ENCODE results near the gene IARS2. TPM values are rescaled to one million over a fixed set of nuclear protein-coding genes. Genes with fewer than 3 reads are reported as not detected.

The IARS2 gene
- polyA plus RNA-seq, 3 donors: 11.8 to 42.6 (median 36.8) TPM

GRCh38 chr1:220123066-220123465, 29.1 kb downstream of the IARS2 start:
- no peaks in the 10 kb centered on the region for H3K9me3 ChIP-seq (replicated peaks in 1 of 2; ENCODE audit: control insufficient read depth in 1 of 2, insufficient read depth in 1 of 2, low read length in 2 of 2)
- no peak overlapping the region for H3K4me3 ChIP-seq (replicated peaks in 1 of 3; ENCODE audit: low read depth in 2 of 3, low read length in 3 of 3)
- DNase-seq: no peak
- H3K4me1 ChIP-seq (ENCODE audit: control insufficient read depth in 1 of 2, insufficient read depth in 2 of 2, low read length in 2 of 2): peaks cover 0 to 5% of the 10 kb centered on the region in 2 donors
- no peak overlapping the region for H2AFZ ChIP-seq (ENCODE audit: insufficient read depth, low read depth, low read length, poor library complexity, severe bottlenecking)
- no peaks in the 10 kb centered on the region for H3K27me3 ChIP-seq (ENCODE audit: control insufficient read depth in 2 of 2, insufficient read depth in 2 of 2, low read length in 2 of 2)
- peaks cover 7% of the 10 kb centered on the region for H3K4me1 Mint-ChIP-seq
- H3K4me2 ChIP-seq (replicated peaks; ENCODE audit: extremely low read depth, low read length, poor library complexity, severe bottlenecking): no peak overlapping the region
- H3K27me3 Mint-ChIP-seq (ENCODE audit: low read depth in 3 of 3): peaks cover 0 to 1% (median 0%) of the 10 kb centered on the region in 3 donors
- H3K4me3 Mint-ChIP-seq: no peak overlapping the region
- peaks cover 23 to 32% of the 10 kb centered on the region in 2 donors for H3K36me3 Mint-ChIP-seq
- H3K9ac ChIP-seq (ENCODE audit: insufficient read depth, low read length, poor library complexity, severe bottlenecking): no peak overlapping the region
- no peaks in the 10 kb centered on the region for H4K20me1 ChIP-seq (ENCODE audit: insufficient read depth, low read length)
- no peak for TF ChIP-seq CTCF (IDR thresholded peaks at IDR 0.05)
- H3K36me3 ChIP-seq (replicated peaks in 1 of 2; ENCODE audit: control insufficient read depth in 1 of 2, insufficient read depth in 2 of 2, low read length in 2 of 2): peaks cover 38 to 50% of the 10 kb centered on the region in 2 donors
- H3K27ac ChIP-seq (ENCODE audit: low read depth in 1 of 2, low read length in 2 of 2): no peak overlapping the region
- intact Hi-C loops (cut with micrococcal nuclease): no loop called here
- no peak overlapping the region for H3K27ac Mint-ChIP-seq
- H3K79me2 ChIP-seq (ENCODE audit: insufficient read depth, low read length): no peaks in the 10 kb centered on the region
- peaks cover 0 to 2% (median 0%) of the 10 kb centered on the region in 7 donors for H3K9me3 Mint-ChIP-seq

- Histone ChIP-seq H3K9me3 (replicated peaks in 1 of 2; ENCODE audit: control insufficient read depth in 1 of 2, insufficient read depth in 1 of 2, low read length in 2 of 2) (no peaks in the 10 kb centered on the region), H3K4me1 (ENCODE audit: control insufficient read depth in 1 of 2, insufficient read depth in 2 of 2, low read length in 2 of 2) (peaks cover 0 to 5% of the 10 kb centered on the region in 2 donors), H4K20me1 (ENCODE audit: insufficient read depth, low read length) (no peaks in the 10 kb centered on the region), H3K9ac (ENCODE audit: insufficient read depth, low read length, poor library complexity, severe bottlenecking) (no peak overlapping the region), H3K36me3 (replicated peaks in 1 of 2; ENCODE audit: control insufficient read depth in 1 of 2, insufficient read depth in 2 of 2, low read length in 2 of 2) (peaks cover 44 to 52% of the 10 kb centered on the region in 2 donors), H2AFZ (ENCODE audit: insufficient read depth, low read depth, low read length, poor library complexity, severe bottlenecking) (no peak overlapping the region), H3K79me2 (ENCODE audit: insufficient read depth, low read length) (no peaks in the 10 kb centered on the region), H3K27ac (ENCODE audit: low read depth in 1 of 2, low read length in 2 of 2) (no peak overlapping the region), H3K27me3 (ENCODE audit: control insufficient read depth in 2 of 2, insufficient read depth in 2 of 2, low read length in 2 of 2) (no peaks in the 10 kb centered on the region), H3K4me3 (replicated peaks in 1 of 3; ENCODE audit: low read depth in 2 of 3, low read length in 3 of 3) (no peak overlapping the region), H3K4me2 (replicated peaks; ENCODE audit: extremely low read depth, low read length, poor library complexity, severe bottlenecking) (no peak overlapping the region)
- intact Hi-C loops (cut with micrococcal nuclease): no loop called here
- Mint-ChIP-seq H3K27ac (no peak overlapping the region), H3K9me3 (peaks cover 0 to 2% (median 0%) of the 10 kb centered on the region in 7 donors), H3K4me3 (no peak overlapping the region), H3K36me3 (peaks cover 26 to 38% of the 10 kb centered on the region in 2 donors), H3K27me3 (ENCODE audit: low read depth in 3 of 3) (peaks cover 0 to 1% (median 0%) of the 10 kb centered on the region in 3 donors), H3K4me1 (peaks cover 7% of the 10 kb centered on the region)
- TF ChIP-seq CTCF (IDR thresholded peaks at IDR 0.05): no peak
- no peak for DNase-seq
Measured at GRCh38 chr1:220123889-220124288, 30.0 kb downstream of the IARS2 start.
